Kidney epithelial cell (primary cell): ENCODE measurements around the gene ZBED4. TPM values are rescaled to one million over a fixed set of nuclear protein-coding genes. Genes with fewer than 3 reads are reported as not detected.

Source experiments
- DNase-seq: peaks from one replicate; pipeline ENCODE4 v3.0.0-alpha.2; 2010; ENCODE audit warnings: low read depth
- H3K27me3 ChIP-seq: 2 replicates; pipeline ENCODE4 v1.6.0; 2011; ENCODE audit warnings: low read length; ENCODE audit not compliant: control insufficient read depth, insufficient read depth
- H3K36me3 ChIP-seq: 2 replicates; pipeline ENCODE4 v1.5.1; 2011; ENCODE audit warnings: low read length; ENCODE audit not compliant: control insufficient read depth, insufficient read depth
- H3K4me3 ChIP-seq: 2 replicates; pipeline ENCODE4 v1.5.1; 2011; ENCODE audit warnings: low read depth, mild to moderate bottlenecking, control low read depth, low read length
- total RNA-seq: library from RNA; depleted of rRNA; stranded (reverse); fragments of >200 nt; gene quantifications from 2 replicates; pipeline ENCODE4 v1.2.3, GENCODE V29; 2015
- TF ChIP-seq, protein P1 (sequence below): IDR thresholded peaks from 2 replicates; pipeline ENCODE4 v1.5.1; 2011; ENCODE audit warnings: mild to moderate bottlenecking, moderate library complexity, low read length, control low read depth, inconsistent platforms; ENCODE audit not compliant: insufficient read depth, poor library complexity, severe bottlenecking

ZBED4 gene
- total RNA-seq, 1 donor from 2014 or later = 28.8 TPM

DNA sequence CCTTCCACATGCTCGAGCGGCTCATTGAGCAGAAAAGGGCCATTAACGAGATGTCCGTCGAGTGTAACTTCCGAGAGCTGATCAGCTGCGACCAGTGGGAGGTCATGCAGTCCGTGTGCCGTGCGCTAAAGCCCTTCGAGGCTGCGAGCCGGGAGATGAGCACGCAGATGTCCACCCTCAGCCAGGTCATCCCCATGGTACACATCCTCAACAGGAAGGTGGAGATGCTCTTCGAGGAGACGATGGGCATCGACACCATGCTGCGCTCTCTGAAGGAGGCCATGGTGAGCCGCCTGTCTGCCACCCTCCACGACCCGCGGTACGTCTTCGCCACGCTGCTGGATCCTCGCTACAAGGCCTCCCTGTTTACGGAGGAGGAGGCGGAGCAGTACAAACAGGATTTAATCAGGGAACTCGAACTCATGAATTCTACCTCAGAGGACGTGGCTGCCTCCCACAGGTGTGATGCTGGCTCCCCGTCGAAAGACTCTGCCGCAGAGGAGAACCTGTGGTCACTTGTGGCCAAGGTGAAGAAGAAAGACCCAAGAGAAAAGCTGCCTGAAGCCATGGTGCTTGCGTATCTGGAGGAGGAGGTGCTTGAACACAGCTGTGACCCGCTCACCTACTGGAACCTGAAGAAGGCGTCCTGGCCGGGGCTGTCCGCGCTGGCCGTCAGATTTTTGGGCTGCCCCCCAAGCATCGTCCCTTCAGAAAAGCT is 32.9 kb downstream of the ZBED4 start:
- TF ChIP-seq, protein P1, sequence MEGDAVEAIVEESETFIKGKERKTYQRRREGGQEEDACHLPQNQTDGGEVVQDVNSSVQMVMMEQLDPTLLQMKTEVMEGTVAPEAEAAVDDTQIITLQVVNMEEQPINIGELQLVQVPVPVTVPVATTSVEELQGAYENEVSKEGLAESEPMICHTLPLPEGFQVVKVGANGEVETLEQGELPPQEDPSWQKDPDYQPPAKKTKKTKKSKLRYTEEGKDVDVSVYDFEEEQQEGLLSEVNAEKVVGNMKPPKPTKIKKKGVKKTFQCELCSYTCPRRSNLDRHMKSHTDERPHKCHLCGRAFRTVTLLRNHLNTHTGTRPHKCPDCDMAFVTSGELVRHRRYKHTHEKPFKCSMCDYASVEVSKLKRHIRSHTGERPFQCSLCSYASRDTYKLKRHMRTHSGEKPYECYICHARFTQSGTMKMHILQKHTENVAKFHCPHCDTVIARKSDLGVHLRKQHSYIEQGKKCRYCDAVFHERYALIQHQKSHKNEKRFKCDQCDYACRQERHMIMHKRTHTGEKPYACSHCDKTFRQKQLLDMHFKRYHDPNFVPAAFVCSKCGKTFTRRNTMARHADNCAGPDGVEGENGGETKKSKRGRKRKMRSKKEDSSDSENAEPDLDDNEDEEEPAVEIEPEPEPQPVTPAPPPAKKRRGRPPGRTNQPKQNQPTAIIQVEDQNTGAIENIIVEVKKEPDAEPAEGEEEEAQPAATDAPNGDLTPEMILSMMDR = no peak
- H3K4me3 ChIP-seq = no peak overlapping the region
- H3K36me3 ChIP-seq = peaks cover 4% of the 10 kb centered on the region
- no peaks in the 10 kb centered on the region for H3K27me3 ChIP-seq
- DNase-seq = no peak

DNA sequence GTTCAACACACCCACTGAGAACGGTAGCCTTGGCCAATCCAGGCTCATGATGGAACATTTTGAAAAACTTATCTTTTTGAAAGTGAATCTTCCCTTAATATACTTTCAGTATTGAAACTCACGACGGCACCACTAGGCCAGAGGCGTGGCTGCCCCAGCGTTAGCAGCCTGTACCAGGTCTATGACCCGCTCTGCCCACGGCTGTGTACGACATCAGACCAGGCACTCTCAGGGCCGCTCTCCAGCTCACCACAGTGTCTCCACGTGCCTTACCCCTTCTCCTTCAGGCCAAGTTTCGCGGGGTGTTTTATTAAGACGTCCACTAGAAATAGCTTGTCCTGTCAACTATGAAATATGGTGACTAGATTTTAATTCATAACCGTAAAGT is 33.4 kb downstream of the ZBED4 start:
- DNase-seq = no peak
- TF ChIP-seq, protein P1 = no peak
- no peaks in the 10 kb centered on the region for H3K27me3 ChIP-seq
- peaks cover 4% of the 10 kb centered on the region for H3K36me3 ChIP-seq
- no peak overlapping the region for H3K4me3 ChIP-seq

DNA sequence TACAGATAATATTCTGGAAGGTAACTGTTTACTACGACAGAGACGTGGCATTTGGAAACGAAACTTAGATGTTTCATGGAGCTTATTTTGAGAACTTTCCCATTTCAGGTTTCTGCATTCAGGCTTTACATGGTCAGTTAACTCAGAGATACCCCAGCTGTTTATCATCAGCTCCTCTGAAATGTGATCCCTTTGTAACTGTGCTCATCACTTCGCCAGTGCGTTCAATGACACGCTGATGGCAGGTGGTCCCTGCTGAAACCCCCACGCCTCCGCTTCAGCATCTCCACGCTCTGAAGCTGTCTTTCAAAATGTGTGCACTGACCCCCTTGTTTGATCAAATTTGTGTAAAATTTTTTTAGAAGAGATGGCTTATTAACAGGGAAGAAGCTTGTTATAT is 34.1 kb downstream of the ZBED4 start:
- TF ChIP-seq, protein P1 = no peak
- no peak overlapping the region for H3K4me3 ChIP-seq
- DNase-seq = no peak
- H3K36me3 ChIP-seq = peaks cover 4% of the 10 kb centered on the region
- H3K27me3 ChIP-seq = no peaks in the 10 kb centered on the region

DNA sequence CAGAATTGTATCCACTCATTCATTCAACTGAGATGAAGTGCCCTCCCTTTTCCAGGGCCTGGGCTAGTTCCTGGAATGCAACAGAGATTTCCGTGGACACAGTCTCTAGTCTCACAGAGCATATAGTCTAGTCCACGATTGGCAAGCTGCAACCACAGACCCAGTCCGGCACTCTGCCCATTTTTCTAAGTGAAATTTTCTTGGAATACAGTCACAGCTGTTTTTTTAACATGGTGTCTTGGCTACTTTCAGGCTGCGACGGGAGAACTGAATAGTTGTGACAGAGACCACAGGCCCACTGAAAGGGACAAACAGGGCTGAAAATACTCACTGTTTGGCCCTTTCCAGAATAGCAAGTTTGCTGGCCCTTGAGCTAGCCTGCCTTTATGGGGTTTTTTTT is 35.4 kb downstream of the ZBED4 start:
- DNase-seq = no peak
- peaks cover 4% of the 10 kb centered on the region for H3K36me3 ChIP-seq
- TF ChIP-seq, protein P1 = no peak
- H3K4me3 ChIP-seq = no peak overlapping the region
- H3K27me3 ChIP-seq = no peaks in the 10 kb centered on the region

DNA sequence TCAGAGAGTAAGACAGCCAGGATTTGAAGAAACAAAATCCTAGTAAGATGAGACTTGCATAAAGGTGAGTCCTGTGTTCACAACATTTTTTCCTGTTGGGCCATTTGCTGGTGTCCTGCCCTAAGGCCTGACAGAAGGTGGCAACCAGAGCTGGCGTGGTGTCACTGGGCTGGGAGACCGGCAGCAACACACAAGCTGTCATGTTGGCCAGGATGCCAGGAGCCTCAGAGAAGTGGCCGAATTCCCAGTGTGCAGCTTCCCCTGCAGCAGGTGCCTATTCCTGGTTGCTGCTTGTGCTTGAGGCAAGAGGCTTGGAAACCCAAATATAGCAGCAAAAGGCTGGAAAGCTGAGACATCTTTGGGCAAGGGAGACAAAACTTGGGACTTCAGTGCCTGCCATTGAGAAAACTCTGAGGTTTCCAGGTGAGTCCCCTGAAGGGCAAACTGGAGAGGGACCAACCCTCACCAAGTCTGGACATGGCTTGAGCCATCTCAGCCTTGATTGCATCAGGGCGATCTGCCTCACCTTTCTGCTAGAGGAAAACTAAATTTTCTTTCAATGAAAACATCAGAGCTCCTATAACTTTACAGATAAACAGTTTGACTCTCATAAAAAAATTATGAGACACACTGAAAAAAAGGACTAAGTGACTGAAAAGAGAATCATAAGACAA is 38.7 kb downstream of the ZBED4 start:
- H3K27me3 ChIP-seq = no peaks in the 10 kb centered on the region
- H3K4me3 ChIP-seq = no peak overlapping the region
- TF ChIP-seq, protein P1 = no peak
- H3K36me3 ChIP-seq = peaks cover 2% of the 10 kb centered on the region
- DNase-seq = no peak
